Frontal cortex (tissue), 4 donors: ENCODE data around the gene EEF1G. TPM values are rescaled to one million over a fixed set of nuclear protein-coding genes. Genes with fewer than 3 reads are reported as not detected.
A peak's percentile ranks its signal among the peaks of the same experiment; 100 is the strongest.
"Not testable (repeated sequence)": the region's sequence is repeated elsewhere in the genome, so short reads cannot be mapped to it uniquely, and the experiment has no call there.

ENCODE experiments used
- DNase-seq, 2 donors: peaks; one replicate each; pipeline ENCODE4 v3.0.0; 2012; ENCODE audit warnings: low spot score in 2 of 2
- FAIRE-seq: peaks from 2 replicates; lab custom pipeline; 2012; peaks lifted over from hg19 to GRCh38; lab: Jason Lieb, UNC
- total RNA-seq: library from RNA; depleted of rRNA; stranded (reverse); fragments of >200 nt; gene quantifications from one replicate; pipeline ENCODE4 v1.2.3, GENCODE V29; 2014
- donor health status: control.
- donor health status: control.
- donor health status: control.

Gene EEF1G
- total RNA-seq, 1 donor from 2014 or later: 1,985 TPM

DNA sequence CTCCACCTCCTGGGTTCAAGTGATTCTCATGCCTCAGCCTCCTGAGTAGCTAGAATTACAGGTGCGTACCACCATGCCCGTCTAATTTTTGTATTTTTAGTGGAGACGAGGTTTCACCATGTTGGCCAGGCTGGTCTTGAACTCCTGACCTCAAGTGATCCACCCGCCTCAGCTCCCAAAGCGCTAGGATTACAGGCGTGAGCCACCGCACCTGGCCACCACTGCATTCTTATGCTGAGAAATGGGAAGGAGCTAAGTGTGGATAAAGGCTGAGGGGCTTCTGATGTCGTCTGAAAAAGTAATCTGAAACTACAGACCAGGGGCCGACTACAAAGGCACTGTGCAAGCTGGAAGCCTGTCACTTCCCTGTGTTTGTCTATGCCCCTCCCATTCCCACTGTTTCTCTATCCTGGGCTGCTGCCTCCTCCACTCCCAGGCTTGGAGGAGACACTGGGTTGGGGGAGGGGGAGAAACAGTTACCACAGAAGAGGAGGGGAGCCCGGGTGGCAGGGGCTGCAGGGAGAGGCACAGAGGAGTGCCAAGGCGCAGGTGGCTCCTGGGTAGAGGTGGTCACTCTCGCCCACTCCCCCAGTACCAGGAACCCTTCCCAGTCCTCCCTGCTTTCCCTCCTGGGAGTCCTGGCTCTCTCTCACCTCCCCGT lies 30.9 kb upstream of the EEF1G start:
- FAIRE-seq: no peak
- no peak for DNase-seq

DNA sequence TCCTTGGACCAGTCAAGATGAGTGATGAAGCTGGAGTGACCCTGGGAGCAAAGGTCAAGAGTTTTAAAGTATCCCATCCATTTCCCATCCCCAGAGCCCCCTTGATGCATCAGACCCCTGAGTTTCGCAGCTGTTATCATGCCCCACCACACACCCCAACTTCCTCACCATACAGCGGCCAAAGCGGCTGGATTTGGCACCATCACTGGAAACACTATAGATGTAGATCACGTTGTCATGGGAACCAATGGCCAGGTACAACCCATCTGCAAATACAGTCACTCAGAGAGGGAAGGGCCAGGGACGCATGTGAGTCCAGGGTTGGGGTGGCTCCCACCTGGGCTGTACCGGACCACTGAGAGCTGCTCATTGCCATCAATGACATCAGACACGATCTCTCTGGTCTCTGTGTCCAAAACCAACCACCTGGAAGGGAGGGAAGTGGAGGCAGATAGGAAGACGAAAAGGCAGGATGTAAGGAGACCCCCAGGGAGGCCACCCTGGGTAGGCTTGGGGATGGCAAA lies 30.1 kb upstream of the EEF1G start:
- DNase-seq: no peak

GRCh38 chr11:62603072-62603408 lies 29.3 kb upstream of the EEF1G start:
- DNase-seq (no peak), FAIRE-seq (no peak)

More for the DNA sequence above, 30.1 kb upstream of the EEF1G start:
- FAIRE-seq: no peak

GRCh38 chr11:62602141-62603071 lies 28.7 kb upstream of the EEF1G start:
- FAIRE-seq (no peak), DNase-seq (peak; percentile 64 to 80)

DNA sequence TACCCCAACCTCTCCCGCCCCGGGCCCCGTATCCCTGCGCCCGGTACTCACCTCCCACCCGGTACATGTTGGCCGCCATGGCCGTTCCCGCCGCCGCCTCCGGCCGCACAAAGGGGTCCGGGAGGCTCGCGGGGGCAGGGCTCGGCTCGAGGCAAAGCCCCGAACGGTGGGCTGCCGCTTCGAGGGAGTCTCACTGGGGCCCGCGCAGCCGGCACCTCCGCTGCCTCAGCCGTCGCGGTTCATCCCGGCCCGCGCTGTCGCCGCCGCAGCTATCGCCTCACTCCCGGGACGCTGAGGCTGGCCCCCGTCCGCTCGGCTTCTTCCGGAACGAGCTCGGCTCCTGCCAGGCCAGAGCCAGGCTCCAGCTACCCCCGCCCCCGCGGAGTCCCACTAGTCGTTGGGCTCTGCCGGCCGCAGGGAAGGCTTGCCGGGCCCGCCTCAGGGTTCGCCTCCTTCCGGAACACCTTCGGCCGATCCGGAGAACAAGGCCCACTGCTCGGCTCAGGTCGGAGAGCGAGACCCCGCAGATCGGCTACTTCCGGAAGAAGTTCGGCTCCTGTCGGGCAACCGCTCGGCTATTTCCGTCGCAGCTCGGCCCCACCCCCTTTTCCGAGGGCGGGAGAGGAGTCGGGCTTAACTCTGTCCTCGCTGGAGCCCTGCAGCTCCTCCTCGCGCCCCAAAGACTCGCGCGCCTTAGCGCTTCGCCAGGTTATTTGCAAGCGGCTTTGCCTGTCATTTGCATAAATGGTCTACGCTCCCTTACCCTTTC lies 27.9 kb upstream of the EEF1G start, which contains the start of gene MTA2:
TSS of gene MTA2 (minus strand) at position 494 of the 769 bp plus-strand sequence. CDS start at position 79, 415 bp downstream.
- DNase-seq (peak; percentile 98), FAIRE-seq (peak; percentile 68)

GRCh38 chr11:62601122-62601371 lies 27.4 kb upstream of the EEF1G start:
- FAIRE-seq (no peak), DNase-seq (peak in 1 of 2 donors; percentile 49)

- DNase-seq (no peak), FAIRE-seq (no peak)
Observed at GRCh38 chr11:62600367-62601121, 26.9 kb upstream of the EEF1G start.

GRCh38 chr11:62599901-62600300 lies 26.2 kb upstream of the EEF1G start:
- DNase-seq: no peak
- no peak for FAIRE-seq

DNA sequence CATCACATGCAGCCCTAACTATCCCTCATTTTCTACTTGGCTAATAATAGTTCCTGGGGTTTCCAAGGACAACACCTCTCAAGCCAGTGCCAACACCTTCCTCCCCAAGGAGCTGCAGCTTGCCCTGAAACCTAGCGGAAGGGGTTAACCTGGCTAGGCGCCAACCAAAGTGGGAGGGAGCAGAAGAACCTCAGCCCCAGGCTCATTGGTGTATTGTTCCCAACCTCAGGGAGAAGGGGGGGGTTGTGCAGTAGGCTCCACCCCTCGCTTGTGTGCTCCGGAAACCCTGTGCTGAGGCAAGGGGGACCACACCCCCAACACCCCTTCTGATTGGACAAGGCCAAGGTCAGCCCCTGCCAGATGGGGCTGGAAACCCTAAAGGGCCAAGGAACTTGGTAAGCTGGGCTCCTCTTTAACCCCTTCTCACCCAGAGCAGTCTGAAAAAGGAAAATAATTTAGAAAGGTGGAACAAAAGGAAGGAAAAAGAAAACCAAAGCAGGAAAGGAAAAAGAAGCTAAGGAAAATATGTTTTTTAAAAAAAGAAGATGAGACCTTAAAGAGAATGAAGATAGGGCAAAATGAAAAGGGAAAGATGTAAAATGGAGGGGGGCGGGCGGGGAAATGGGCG lies 25.5 kb upstream of the EEF1G start:
- DNase-seq (peak; percentile 86), FAIRE-seq (no peak)

- no peak for FAIRE-seq
- no peak for DNase-seq
Observed at GRCh38 chr11:62595124-62595523, 21.4 kb upstream of the EEF1G start.

- DNase-seq (no peak), FAIRE-seq (no peak)
Observed at GRCh38 chr11:62593434-62594044, 19.8 kb upstream of the EEF1G start.

GRCh38 chr11:62592989-62593421 lies 19.3 kb upstream of the EEF1G start:
- DNase-seq (no peak), FAIRE-seq (no peak)

DNA sequence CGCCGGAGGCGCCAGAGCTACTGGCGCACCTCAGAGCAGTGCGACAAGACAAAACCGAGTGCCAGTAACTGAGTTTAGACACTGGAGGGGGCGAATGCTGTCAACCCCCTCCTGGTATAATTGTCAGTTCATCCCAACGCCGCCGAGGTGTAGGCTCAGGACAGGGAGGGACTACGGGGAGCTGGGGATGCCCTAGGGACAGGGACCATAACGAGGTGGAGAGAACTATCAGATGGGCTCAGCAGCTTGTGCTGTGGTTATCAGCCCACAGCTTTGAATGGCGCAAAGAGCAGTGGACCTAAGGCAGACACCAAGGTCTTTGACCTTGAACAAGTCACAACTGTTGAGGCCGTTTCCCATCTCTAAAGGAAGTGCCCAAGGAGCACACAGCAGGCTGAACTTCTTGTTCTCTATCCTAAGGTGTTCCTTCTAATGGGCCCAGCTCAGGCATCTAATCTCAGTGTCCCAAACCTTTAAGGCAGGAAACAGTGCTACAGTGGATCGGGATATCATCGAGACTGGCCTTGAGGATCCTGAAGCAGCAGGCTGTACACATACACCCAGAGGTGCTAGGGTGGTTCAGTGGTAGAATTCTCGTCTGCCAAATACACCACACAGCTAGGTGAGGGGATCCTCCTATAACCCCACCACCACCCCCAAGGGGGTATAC lies 18.6 kb upstream of the EEF1G start:
- FAIRE-seq (no peak), DNase-seq (no peak)

- DNase-seq (peak; percentile 82 to 91), FAIRE-seq (peak; percentile 94)
Observed at GRCh38 chr11:62591448-62592145, 17.9 kb upstream of the EEF1G start, which contains the start of gene TUT1. Gene TUT1 (minus strand): TSS chr11:62591523. CDS start chr11:62591485, 38 bp downstream.

DNA sequence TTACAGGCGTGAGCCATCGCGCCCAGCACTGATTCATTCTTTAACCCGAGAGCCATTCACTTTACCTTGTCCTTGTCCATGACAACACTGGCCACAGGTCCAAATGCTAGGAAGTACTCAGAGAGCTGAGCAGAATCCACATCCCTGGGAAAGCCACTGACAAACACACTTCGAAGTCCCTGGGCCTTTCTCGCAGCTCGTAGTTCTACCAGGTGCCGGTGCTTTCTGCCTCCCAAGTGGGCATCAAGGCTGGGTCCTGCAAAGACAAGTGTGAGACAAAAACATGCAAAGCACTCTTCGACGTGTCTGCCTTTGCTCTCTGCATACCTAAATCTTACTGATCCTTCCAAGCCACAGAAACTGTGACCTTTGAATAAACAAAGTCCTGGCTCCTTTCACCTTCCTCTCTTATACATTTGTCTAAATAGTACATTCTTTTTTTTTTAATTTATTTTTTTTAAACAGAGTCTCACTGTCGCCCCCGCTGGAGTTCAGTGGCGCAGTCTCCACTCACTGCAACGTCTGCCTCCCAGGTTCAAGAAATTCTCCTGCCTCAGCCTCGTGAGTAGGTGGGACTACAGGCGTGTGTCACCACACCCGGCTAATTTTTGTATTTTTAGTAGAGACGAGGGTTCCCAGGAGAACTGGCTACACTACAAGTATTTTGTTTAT lies 15.4 kb upstream of the EEF1G start:
- FAIRE-seq (no peak), DNase-seq (no peak)

DNA sequence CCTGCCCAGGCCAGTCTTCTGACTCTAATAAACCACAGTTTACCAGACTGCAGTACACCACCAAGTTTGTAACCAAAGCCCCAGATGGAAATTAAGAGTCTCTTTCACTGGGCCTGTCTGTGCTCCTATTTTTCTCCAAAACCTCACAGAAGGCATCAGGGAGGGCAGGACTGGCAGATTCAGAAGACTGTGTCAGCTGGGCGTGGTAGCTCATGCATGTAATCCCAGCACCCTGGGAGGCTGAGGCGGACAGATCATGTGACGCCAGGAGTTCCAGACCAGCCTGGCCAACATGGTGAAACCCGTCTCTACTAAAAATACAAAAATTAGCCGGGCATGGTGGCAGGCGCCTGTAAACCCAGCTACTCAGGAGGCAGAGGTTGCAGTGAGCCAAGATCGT lies 11.7 kb upstream of the EEF1G start:
- FAIRE-seq, DNase-seq: not testable (repeated sequence)

DNA sequence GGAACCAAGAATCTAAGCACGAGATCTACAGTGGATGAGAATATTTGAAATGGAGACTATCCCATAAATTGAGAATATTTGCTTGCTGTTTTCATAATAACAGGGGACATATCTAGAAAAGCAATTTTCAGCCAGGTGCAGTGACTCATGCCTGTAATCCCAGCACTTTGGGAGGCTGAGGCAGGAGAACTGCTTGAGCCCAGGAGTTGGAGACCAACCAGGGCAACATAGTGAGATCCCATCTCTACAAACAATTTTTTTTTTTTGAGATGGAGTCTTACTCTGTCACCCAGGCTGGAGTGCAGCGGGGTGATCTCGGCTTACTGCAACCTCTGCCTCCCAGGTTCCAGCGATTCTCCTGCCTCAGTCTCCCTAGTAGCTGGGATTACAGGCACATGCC lies 8.0 kb upstream of the EEF1G start:
- DNase-seq, FAIRE-seq: not testable (repeated sequence)
